Hippocampal formation (tissue), 2 donors: ENCODE results near the gene CDC5L.

Source experiments
- DNase-seq, 2 donors: peaks; one replicate each; lab custom pipeline; 2025; lab: John Stamatoyannopoulos, UW

CDC5L gene

DNA sequence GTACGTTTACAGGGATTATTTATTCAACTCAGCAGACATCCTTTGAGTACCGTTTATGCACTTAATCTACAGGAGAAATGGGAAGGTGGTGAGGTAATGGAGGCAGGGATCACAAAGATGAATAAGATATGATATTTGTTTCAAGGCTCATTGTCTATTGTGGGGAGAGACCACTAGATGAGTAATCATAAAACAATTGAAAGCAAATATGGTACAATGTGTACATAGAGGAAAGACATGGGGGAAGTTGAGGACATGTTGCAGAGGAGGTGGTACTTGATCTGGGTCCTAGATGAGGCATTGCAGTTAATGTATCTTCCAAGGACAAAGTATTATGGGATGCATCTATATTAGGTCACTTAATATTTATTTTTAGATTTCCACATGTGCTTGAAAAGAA, 13.7 kb upstream of the CDC5L start:
- DNase-seq = no peak

DNA sequence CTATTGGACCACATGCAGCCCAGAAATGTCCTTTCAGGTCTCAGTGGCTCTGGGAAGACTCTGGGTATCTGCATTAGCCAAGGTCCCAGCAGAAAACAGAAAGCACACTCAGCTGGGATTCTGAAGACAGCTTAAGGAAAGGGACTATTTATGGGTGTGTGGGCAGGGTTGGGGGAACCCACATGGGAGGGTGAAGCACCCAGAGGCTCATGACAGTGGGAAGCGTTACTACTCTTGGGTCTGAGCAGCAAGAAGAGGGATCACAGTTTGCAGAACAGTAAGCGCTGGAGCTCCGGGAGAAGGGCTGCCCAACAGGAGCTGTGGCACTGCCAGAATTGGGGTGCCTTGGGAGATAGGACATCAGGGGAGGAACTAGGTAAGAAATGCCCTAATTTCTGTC, 12.4 kb upstream of the CDC5L start:
- DNase-seq = no peak

DNA sequence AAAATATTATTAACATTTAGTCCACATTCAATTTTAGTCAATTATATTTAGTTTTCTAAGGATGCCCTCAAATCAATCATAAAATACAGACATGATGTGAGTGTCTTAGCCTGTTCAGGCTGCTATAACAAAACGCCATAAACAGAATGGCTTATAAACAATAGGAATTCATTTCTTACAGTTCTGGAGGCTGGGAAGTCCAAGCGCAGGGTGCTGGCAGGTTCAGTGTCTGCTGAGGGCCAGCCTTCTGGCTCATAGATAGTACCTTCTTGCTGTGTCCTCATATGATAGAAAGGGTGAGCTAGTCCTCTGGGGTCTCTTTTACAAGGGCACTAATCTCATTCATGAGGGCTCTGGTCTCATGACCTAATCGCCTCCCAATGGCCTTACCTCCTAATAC, 10.0 kb upstream of the CDC5L start:
- no peak for DNase-seq

DNA sequence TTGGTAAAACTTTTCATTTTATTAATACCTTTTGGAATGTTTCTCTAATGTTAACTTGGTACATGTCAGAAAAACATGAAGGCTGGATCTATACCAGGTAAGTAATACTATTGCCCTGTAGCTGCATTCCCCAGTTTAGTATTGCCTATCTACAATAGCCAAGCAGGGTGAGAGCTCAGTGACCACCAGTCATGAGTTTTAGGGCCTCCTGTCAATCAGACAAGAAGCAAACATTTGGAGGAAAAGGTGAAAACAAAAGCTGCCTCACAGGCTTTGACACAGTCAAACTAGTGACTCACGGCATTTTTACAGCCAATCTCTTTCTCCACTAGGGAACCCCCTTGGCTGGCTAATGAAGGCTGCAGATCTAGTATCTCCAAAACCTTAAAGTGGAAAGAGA, 9.5 kb upstream of the CDC5L start:
- DNase-seq = no peak

DNA sequence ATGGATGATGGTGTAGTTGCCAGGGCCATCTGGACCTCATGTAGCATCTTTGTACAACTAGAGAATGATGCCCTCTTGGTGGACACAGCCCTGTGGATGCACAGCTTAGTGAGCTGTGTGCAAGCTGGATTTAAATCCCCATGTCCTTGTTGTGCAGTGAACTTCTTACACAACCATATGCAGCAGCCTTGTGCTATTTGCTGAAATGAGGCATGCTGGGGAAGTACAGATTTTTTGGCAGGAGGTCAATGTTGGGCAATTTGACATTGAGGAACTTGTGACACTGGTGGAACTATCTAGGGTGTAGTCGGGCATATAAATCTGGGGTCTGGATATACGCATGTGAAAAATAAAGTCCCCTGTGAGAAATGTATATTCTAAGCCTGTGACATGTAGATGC, 5.8 kb upstream of the CDC5L start:
- peak in 1 of 2 donors; percentile 6 for DNase-seq

DNA sequence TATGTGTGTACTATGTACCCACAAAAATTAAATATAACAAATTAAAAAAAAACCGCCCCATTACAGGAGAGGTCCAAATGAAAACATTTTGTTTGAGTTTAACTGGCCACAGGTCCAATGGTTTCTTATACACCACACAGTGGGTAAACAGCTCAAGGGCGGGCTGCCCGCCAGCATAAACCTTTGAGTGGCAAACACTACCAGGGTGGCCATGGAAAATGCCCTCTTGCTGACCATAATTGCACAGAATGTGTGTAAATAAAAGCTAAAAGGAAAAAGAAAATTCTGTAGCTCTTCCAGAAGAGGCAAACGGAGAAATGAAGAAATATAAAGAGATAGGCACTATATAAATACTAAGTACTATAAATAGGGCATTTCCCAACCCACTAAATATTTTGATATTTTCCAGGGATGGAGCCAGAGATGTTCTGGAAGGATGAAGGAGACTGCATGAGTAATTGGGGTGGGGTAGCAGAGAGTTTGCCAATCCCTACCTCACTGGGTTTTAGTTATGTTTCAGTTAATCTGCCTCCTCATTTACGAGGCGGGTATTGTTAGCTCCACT, 1.1 kb upstream of the CDC5L start:
- DNase-seq = no peak

DNA sequence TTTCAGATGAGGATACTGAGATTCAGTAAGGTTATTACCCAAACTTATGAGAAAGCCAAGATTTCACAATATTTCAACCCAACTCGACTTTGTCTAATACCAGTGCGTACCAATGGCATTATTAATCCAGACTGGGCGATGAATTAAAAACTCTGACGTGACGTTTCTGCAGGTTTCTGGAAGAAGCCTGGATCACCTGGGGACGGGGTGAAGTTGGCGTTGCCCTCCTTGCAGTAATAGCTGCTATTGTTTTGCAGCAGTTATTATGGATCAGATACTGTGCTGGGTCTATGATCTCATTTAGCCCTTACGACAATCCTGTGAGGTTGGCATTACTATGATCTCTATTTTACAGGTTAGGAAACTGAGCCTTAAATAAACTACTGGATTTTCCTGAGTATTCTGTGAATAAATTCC, 569 bp upstream of the CDC5L start:
- no peak for DNase-seq

DNA sequence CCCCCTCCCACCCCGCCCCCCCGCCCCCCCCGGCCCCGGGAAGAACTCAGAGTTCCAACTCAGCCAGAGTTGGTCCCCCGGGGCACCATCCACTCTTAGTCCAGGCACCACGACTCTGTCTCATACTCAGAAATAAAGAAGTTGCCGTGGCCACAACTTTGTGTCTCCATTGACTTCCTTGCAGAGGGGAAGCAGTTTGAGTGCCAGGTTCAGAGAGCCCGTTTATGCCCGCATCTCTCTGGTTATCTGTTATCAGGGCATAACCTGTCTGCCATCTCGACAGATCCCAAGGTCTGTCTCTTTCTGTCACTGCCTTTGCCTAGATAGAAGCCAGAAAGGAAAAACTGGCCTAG, 605 bp downstream of the CDC5L start:
- DNase-seq = peak in 1 of 2 donors; percentile 19

DNA sequence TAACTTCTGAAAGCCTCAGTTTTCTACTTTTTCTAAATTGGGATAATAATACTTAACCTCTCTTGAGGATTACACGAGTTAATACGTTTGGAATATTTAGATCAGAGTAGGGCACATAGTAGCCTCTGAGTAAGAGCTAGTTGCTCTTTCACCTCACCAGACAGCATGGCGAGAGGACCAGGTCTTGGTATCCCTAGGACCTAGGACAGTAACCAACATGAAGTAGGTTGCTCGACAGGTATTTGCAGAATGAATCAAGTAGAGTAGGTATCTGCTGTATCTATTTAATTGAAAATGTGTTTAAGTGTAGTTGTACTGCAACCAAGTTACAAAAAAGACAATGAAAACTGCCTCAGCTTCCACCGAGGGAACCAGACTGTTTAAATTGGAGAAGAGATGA, 1.4 kb downstream of the CDC5L start:
- DNase-seq = no peak

DNA sequence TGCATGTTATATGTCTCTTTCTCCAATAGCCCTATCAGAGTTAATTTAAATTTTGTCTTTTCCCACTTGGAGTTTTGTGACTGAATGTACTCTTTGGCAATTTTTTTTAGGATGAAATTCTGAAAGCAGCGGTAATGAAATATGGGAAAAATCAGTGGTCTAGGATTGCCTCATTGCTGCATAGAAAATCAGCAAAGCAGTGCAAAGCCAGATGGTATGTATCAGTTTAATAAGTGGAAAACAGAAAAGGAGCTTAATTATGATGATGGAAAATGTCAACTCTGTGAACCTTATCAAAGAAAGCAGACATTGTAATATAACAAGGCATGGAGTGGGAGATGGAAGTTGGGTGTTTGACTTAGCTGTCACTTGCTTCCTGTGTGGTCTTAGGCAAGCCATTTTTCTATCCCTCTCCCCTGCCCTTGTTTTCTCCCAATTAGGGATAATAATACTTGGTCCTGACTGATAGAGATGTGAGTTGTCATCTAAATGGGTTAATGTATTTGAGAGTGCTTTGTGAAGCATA, 2.7 kb downstream of the CDC5L start:
- no peak for DNase-seq

DNA sequence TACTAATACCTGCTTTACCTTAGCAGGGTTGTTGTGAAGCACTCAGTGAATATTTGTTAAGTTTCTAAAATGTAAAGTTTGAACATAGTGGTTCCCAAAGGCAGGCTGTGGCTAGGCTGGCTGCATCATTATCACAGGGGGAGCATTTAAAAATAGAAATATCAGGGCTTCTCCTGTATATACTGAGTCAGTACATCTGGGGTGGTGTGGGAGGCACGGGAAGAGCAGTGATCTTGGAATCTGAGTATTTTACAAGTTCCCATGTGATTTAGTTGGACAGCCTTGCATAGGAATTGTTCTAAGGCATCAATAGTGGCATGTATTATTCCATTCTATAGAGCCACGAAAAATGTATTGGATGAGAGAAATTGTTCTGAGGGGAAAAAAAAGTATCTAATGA, 8.0 kb downstream of the CDC5L start:
- DNase-seq = no peak

DNA sequence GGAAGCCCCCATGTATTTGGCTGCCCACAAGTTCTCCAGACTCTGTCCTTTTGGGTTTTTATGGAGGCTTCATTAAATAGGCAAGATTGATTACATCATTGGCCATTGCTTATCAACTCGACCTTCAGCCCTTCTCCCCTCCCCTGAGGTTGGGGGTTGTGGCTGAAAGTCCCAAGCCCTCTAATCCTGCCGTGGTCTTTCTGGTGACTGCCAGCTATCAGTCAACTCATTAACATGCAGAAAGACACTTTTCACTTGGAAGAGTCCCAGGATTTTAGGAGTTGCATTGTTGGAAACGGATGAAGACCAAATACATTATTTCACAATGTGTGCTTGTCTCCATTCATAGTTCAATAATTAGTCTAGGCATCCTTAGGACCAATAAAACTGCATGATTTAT, 9.5 kb downstream of the CDC5L start:
- no peak for DNase-seq

DNA sequence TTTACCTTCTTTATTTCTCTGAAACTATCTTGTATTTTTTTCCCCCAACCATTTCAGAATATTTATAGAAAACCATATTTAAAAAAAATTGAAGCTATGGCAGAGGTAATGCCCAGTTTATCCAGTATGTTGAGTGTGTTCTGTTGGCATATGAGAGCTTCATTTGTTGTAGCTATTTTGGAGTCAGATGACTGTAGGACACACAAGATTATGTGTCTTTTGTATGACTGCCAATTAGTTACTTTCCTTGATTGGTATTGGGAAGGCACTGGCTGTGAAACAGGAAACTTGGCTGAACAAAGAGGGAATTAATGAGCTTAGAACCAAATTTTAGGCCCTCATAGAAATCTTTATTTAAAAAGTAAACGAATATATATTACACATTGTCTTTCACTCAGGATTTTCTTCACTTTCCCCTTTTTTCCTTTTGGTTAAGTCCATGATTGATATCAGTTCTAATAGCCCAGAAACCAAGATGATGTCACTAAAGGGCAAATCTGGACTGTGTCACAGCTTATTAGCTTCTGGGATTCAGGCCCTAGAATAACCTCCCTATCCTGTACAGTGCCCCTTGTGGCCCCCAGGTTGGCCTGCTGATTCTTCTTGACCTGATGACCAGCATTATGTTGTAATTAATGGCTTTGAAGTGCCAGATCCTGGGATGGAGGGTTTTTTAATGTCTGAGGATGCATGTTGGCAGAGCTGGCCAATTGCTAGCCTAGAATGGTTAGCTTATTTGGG, 10.1 kb downstream of the CDC5L start:
- DNase-seq = peak in 1 of 2 donors; percentile 7

DNA sequence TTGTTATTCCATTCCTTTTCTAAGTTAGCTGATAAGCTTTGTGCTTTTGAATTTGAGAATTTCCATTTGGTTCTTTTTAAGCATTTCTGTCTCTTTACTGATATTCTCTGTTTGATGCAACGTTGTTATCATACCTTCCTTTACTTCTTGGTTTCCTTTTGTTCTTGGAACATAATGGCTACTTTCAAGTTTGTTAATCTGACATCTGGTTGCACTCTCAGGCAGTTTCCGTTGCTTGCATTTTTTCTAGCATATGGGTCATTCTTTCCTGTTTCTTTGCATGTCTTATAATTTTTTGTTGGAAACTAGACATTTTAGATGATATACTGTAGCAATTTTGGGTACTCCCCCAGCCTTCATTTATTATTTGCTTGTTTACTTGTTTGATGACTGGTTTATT, 12.5 kb downstream of the CDC5L start:
- no peak for DNase-seq

DNA sequence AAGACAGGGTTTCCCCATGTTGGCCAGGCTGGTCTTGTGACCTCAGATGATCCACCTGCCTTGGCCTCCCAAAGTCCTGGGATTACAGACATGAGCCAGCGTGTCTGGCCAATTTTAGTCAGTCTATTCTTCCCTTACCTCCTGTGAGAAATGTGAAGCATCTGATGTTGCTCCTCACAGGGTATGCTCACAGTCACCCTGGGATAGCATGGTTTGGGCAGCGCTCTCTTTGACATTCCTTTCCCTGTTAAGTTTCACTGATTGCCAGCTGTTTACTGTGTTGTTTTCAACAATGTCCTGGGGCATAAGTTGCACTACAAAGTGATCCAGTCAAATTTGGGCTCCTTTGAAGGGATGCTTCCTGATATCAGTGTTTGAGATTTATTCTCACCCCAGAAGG, 13.1 kb downstream of the CDC5L start:
- DNase-seq = no peak

DNA sequence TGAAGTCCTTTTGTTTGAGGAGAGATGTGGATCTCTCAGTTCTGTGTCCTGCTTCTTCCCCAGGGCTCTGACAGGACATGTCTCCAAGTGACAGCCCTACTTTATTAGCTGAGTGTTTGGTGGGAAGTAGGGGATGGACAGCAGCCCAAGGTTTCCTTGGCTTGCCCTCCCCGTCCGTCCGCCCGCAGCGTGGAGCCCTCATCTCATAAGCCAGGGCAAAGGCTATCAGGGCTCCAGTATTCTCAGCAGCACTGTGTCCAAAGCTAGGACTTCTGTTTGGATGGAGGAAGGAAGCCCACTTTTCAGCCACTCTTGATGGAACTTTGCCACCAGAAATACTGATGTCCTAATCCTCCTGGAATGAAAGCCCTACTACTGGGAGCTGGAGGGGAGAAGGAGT, 13.6 kb downstream of the CDC5L start:
- DNase-seq = no peak

DNA sequence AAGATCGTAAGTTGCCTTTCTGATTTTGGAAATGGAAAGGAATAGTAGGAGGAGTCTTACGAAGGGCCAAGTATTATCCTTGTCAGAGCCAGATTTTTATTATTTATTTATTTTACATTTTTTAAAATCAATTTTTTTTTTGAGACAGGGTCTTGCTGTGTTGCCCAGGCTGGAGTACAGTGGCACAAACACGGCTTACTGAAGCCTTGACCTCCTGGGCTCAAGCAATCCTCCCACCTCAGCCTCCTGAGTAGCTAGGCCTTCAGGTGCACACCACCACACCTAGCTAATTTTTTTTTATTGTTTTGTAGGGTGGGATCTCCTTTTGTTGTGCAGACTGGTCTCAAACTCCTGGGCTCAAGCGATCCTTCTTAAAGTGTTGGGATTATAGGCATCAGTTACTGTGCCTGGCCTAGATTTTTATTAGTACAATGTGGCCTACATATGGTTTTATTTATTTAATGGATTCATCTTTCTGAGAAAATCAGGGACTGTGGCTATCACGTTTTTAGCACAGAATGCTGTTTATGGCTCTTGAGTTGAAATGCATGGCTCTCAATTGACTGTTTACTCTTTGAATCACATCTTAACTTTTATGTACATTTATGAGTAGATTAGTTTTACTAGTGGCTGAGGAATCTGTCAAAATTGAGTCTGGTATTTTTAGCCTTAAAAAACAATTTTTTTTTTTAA, 16.7 kb downstream of the CDC5L start:
- no peak for DNase-seq

DNA sequence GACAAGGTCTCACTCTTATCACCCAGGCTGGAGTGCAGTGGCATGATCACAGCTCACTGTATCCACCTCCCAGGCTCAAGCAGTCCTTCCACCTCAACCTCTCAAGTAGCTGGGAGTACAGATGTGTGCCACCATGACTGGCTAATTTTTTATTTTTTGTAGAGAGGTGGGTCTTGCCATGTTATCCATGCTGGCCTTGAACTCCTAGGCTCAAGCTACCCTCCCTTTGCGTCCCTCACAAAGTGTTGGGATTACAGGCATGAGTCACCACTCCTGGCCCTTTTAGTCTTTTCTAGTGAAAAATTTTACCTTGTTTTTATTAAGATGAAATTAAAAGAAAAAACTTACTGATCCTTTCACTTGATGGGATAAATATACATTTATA, 17.2 kb downstream of the CDC5L start:
- DNase-seq = no peak

DNA sequence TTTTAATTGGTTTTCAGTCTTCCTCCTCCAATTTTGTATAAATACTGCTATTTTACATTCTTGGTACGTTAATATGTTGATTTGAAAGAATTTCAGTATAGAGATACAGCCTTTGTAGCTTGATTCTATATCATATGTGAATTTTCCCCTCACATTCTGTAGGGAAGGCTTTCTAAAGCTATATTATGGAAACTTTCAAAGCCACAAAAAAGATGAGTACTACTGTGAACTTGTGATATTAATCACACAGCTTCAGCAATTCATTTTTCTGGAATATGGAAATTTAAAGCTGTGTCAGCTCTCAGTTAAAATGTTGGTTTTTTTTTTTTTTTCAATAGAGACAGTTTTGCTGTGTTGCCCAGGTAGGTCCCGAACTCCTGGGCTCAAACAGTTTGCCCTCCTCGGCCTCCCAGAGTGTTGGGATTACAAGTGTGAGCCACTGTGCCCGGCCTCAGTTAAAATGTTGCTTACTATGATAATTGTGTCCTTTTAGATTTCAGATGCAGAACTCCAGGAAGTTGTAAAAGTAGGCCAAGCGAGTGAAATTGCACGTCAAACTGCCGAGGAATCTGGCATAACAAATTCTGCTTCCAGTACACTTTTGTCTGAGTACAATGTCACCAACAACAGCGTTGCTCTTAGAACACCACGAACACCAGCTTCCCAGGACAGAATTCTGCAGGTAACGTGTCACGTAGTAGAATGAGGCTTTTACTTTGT, 20.6 kb downstream of the CDC5L start:
- no peak for DNase-seq

DNA sequence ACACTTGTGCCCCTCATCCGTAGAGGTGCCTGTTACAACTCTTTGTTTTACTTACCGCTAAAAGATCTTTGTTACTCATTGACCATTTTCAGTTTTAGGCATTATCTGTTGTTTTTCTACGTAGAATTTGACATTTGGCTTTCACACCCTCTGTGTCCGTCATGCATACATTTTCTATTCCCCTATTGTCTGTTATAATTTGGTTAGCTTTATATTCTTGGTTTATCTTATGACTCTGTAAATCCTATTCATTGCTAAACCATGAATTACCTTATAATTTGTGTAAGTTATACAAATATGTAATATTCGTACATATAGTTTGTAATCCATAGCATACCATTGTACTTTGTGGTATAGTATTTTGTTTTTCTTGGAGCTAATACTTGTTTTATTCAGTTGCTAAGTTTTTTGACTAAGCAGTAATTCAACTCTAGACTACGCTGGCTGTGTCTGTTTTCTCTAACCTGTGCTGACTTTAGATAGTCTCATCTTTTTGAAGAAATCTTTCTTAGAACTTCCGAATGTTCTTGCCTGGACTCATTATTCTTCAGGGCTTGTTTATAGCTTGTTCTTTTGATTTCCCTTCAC, 21.8 kb downstream of the CDC5L start:
- no peak for DNase-seq

DNA sequence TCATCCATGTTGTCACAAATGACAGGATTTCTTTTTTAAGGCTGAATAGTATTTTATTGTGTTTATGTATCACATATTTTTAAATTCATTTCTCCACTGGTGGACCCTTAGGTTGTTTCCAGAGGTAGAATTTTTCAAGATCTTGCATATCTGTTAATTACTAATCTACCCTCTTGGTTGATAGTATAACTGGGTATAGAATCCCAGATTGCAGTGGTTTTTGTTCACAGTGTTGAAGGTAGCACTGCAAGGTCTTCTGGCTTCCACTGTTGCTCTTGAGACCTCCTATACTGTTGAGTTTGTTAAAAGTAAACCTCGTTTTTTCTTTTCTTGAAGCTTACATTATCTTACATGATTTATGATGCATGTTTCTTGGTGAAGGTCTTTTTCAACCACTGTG, 22.9 kb downstream of the CDC5L start:
- no peak for DNase-seq

DNA sequence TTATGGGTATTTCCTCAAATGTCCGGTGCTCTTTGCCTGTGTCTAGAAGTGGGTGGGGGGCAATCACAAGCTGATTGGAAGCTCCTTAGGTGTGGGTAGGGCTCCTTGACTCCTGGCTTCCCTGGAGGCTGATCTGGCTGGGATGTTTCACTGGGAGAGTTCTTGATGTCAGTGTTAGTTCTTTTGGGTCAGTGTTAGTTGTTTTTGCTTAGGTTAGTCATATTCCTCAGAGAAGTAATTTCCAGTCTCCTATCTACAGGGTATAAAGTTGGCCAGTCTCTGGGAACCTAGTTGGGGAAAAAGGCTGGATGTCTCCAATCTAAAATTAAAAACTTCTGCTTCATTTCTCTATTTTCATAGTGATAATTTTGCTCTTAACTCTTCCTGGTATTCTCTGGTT, 23.6 kb downstream of the CDC5L start:
- no peak for DNase-seq
